Stimulated activated CD4-positive, alpha-beta T cell treated with anti-CD3 and anti-CD28 coated beads, Interleukin-1b, Interleukin-23, amount 100 ng/mL, for 1 hour (primary cell): ENCODE measurements around the gene UVRAG.

Experiments used
- DNase-seq, 2 donors: peaks; one replicate each; pipeline ENCODE4 v3.0.0-alpha.2; 2020; ENCODE audit warnings: low read depth in 2 of 2

The UVRAG gene

GRCh38 chr11:75814677-75815344 is at the start of gene UVRAG:
Gene UVRAG, plus strand, starts transcription at chr11:75815210. Its CDS starts 198 bp downstream, at chr11:75815408.
- DNase-seq = peak; percentile 93 to 97

- no peak for DNase-seq
Observed at GRCh38 chr11:75766443-75767227, 48.4 kb upstream of the UVRAG start.

- no peak for DNase-seq
Observed at GRCh38 chr11:75767228-75767572, 47.8 kb upstream of the UVRAG start.

GRCh38 chr11:75767793-75768111 is 47.3 kb upstream of the UVRAG start:
- DNase-seq = no peak

GRCh38 chr11:75768112-75768908 is 46.7 kb upstream of the UVRAG start, which contains the start of gene DGAT2:
Gene DGAT2, plus strand, starts transcription at chr11:75768778. Its CDS starts 214 bp downstream, at chr11:75768992.
- peak; percentile 7 to 56 for DNase-seq

GRCh38 chr11:75768909-75769771 is 45.9 kb upstream of the UVRAG start:
- no peak for DNase-seq

- DNase-seq = no peak
Observed at GRCh38 chr11:75770102-75770501, 44.9 kb upstream of the UVRAG start.

- DNase-seq = no peak
Observed at GRCh38 chr11:75771646-75772410, 43.2 kb upstream of the UVRAG start.

- DNase-seq = no peak
Observed at GRCh38 chr11:75773595-75774353, 41.2 kb upstream of the UVRAG start.

GRCh38 chr11:75775056-75775455 is 40.0 kb upstream of the UVRAG start:
- DNase-seq = no peak

GRCh38 chr11:75776546-75776945 is 38.5 kb upstream of the UVRAG start:
- DNase-seq = no peak

- DNase-seq = no peak
Observed at GRCh38 chr11:75777461-75778110, 37.4 kb upstream of the UVRAG start.

GRCh38 chr11:75778962-75779361 is 36.0 kb upstream of the UVRAG start:
- DNase-seq = no peak

- DNase-seq = no peak
Observed at GRCh38 chr11:75779960-75780359, 35.0 kb upstream of the UVRAG start.

GRCh38 chr11:75780888-75781287 is 34.1 kb upstream of the UVRAG start:
- DNase-seq = no peak

GRCh38 chr11:75781296-75781695 is 33.7 kb upstream of the UVRAG start:
- DNase-seq = no peak

GRCh38 chr11:75781831-75782230 is 33.2 kb upstream of the UVRAG start:
- DNase-seq = no peak

- DNase-seq = no peak
Observed at GRCh38 chr11:75782540-75783263, 32.3 kb upstream of the UVRAG start.
